ENCODE data around the gene KSR2.

Gene KSR2

GRCh38 chr12:117439531-117440001 is 529.2 kb downstream of the KSR2 start:
- DNase-seq = no peak

- no peak for DNase-seq
These were observed 530.0 kb downstream of the KSR2 start for GRCh38 chr12:117438809-117439208.

- DNase-seq = no peak
These were observed 531.1 kb downstream of the KSR2 start for GRCh38 chr12:117437516-117438255.

- no peak for DNase-seq
These were observed 534.9 kb downstream of the KSR2 start for GRCh38 chr12:117433878-117434277.

GRCh38 chr12:117430246-117430645 is 538.5 kb downstream of the KSR2 start:
- DNase-seq = no peak

- DNase-seq = no peak
These were observed 541.6 kb downstream of the KSR2 start for GRCh38 chr12:117427211-117427610.

GRCh38 chr12:117421987-117422386 is 546.8 kb downstream of the KSR2 start:
- DNase-seq = no peak

- no peak for DNase-seq
These were observed 547.6 kb downstream of the KSR2 start for GRCh38 chr12:117421068-117421752.

- DNase-seq = no peak
These were observed 551.8 kb downstream of the KSR2 start for GRCh38 chr12:117417004-117417403.

GRCh38 chr12:117412465-117413188 is 556.2 kb downstream of the KSR2 start:
- DNase-seq = no peak

GRCh38 chr12:117409286-117409685 is 559.5 kb downstream of the KSR2 start:
- no peak for DNase-seq

GRCh38 chr12:117408161-117408791 is 560.5 kb downstream of the KSR2 start:
- DNase-seq = no peak

- DNase-seq = no peak
These were observed 563.9 kb downstream of the KSR2 start for GRCh38 chr12:117404940-117405339.

GRCh38 chr12:117404203-117404853 is 564.5 kb downstream of the KSR2 start:
- no peak for DNase-seq

GRCh38 chr12:117403586-117404139 is 565.1 kb downstream of the KSR2 start:
- DNase-seq = no peak
